GM19043 (cell line): ENCODE results near the gene DMBX1.

Experiments
- ATAC-seq: cut with Tn5 transposase; IDR thresholded peaks from one replicate; pipeline ENCODE4 v1.9.1; 2021; ENCODE audit warnings: low read depth; ENCODE audit not compliant: unreplicated experiment

DMBX1 gene

DNA sequence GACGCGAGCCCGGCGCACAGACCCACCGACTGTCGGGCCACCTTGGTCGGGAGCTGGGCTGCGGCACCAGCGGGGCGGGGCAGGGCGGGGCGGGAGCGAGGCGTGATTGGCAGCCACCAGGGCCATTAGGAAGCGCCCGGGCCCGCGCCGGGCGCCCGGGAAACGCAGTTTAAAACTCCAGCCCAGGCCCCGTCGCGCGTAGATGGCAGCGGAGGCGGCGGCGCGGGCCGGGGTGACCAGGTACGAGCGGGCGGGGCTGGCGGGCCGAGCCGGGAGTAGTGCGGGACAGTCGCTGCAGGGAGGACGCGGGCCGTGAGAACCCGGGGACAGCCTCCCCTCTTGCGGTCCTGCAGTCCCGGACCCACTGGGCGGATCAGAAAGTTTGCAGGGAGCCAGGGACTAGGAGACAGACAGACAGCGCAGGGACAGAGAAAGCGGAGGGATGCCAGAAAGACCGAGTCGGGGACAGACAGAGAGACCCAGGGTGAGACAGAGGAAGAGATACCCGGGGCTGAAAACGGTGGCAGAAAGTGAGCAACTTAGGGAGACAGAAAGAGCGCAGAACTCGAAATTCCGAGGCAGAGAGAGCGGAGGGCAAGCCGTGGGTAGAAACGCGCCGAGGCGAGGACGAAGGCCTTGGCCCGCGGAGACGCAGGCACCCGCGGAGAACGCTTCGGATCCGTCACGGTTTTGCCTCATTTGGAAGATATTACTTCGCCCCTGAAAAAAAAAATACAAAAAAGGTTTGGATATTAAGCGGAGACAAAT, at the start of gene DMBX1:
DMBX1 (plus strand) TSS at position 199 of the 768 bp plus-strand sequence. CDS start 17,175 bp downstream, outside the sequence.
- ATAC-seq: no peak

DNA sequence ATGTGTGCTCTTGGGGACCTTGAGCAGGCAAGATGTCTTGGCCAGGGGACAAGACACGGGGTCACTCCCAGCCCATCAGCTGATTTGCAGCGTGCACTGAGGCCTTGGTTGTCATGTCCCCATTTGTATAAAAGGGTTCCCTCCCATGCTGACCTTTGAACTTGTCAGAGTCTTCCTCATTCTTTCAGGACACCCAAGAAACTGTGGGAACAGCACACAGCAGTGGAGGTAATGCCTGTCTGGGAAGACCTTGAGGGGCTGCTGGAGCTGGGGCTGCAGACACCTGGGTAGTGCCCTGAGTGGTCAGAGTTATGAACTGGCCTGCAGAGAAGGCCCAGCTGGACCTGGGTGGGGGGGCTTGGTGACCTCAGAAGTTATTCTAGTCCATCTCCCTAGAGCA, 49.2 kb upstream of the DMBX1 start:
- ATAC-seq: no peak

GRCh38 chr1:46442317-46443161, 47.1 kb upstream of the DMBX1 start:
- ATAC-seq: no peak

GRCh38 chr1:46444466-46444865, 45.2 kb upstream of the DMBX1 start:
- ATAC-seq: no peak

- no peak for ATAC-seq
These were observed 43.8 kb upstream of the DMBX1 start for GRCh38 chr1:46445773-46446256.

- ATAC-seq: no peak
These were observed 42.8 kb upstream of the DMBX1 start for GRCh38 chr1:46446646-46447498.

DNA sequence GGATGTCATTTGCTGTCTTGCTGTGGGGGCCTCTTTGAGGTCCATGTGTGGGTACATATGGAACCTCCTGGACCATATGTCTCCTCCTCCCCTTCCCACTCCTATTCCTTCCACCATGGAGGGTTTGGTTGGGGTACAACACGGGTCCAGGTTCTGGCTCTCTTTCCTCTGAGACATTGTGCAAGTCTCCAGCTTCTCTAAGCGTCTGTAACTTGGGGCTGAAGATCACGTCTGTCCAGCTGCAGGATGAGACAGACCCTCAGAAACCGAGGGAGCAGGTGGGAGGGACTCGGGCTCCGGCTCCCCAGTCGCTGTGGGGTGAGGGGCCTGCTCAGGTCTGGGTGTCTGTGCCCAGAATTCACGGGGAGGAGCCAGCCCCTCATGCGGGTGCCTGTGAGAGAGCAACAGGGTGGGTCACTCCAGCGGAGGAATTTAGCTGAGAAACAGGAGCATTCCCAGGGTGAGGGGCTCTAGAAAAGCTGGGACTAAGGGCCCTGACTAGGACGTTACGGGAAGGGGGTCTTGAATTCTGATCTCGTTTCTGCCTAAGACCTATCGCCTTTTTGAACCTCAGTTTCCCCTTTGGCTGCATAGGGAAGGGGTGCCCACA, 42.0 kb upstream of the DMBX1 start:
- ATAC-seq: no peak

DNA sequence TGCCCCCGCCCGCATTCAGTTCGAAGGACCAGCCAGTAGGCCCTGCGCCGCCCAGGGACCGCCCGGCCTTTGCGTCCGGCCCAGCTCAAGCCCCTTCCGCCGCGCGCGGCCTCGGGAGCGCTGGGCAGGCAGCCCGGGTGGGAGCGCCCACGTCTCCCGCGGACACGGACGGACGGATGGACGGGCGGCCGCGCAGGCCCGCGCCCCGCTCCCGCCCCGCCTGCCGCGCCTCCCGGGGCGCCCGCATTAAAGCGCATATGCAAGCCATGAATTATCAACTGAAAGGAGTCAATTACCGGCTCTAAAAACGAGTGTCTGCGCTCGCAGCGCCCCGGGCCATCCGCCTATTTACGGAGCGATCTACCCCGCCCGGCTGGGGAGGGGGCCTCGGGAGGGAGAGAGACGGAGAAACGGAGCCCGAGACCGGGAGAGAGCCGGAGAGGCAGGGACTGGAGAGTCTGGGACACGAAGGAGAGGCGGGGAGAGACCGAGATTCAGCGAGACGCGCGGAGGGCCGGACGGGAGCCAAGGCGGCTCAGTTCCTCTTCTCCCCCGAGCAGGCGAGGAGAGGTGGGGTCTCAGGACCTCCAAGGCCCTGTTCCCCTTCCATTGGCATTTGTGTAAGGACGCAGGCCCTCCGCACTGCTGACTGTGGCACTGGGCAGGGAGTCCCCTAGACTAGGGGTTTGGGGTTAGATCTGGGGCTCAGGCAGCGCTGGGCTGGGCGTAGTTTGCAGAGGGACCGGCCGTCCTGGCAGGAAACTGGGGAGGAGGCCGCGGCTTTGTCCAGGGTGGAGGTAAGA, 41.3 kb upstream of the DMBX1 start:
- no peak for ATAC-seq

DNA sequence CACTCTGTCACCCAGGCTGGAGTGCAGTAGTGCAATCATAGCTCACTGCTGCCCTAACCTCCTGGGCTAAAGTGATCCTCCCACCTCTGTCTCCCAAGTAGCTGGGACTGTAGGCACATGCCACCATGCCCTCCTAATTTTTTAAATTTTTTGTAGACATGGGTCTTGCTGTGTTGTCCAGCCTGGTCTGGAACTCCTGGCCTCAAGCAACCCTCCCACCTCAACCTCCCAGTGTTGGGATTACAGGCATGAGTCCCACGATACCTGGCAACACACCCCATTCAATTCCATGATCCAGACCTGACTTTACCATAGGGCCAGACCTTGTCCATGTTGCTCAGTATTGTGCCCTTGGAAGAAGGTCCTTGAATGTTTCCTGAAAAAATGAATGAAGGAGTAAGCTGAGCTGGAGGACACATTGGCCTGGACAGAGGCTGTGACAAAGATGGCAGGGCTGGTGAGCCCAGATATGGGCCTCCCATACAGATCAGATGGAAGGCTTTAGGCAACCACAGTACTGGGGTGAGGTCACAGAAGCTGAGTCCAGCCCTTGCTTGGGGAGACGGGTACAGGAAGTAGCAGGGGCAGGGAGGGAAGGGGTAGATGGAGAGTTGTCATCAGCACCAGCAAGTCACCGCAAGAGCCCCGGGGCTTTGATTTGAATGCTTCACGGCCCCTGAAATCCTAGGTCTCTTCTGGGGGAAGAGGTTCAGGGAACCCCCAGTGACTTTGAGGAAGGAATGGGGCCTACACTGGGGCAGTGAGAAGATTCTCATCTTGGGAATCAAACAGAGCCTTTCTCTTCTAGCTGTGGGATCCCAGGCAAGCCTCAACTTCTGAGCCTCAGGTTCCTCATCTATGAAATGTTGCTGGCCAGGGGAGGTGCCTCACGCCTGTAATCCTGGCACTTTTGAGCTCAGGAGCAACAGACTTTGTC, 40.1 kb upstream of the DMBX1 start:
- no peak for ATAC-seq

DNA sequence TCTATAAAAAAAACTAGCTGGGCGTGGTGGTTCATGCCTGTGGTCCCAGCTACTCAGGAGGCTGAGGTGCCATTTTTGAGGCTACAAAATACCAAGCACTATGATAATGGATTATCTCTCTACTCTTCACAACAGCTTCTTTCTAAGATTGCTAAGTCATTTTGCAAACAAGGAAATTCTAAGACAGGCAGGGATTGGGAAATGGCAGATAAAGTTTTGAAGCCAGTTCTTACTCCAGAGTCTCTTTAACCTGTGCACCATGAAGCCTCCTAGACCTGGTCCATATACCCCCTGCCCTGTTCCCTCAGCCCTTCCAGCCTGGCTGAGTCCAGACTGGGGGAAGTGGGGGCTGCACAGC, 39.5 kb upstream of the DMBX1 start:
- ATAC-seq: no peak

DNA sequence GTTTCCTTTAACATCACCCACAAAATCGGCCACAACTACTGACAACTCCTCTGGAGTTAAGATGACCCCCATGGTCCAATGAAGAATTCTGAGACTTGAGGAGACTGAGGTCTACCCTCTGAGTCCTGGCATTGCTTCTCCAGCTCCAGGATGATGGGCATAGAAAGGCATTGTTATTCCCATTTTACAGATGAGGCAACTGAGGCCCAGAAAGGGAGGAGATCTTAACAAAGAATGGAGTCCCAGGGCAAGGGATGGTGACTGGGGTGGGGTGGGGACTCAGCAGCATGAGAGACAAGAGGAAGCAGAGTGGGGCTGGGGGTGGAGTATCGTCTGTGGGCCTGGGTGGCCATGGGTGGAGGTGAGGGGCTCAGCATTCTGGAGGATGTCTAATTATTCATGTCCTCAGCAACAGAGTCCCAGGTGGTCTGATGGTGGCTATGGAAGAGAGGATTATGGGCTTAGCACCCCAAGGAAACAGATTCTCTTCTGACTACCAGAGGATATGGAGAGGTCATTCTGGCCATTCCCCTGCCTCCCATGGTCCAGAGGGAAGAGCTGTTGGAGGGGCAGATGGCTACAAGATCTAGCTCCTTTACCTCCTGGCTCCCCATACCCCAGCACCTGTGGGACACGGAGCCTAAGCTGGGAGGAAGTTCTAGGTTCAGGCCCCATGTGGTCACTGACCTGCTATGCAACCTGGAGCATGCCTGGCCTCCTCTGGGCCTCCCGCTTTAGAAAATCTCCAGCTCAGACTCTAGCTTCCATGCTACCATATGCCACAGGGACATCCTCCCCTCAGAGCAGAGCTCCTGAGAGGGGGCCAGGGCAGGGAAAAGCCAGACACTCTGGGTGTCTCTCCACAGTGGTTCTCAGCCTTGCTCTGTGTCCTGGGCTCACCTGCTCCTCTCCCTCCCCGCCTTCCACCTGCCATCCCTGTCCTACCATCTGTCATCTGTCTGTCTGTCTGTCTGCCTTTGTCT, 37.4 kb upstream of the DMBX1 start:
- ATAC-seq: no peak

GRCh38 chr1:46452931-46453325, 36.7 kb upstream of the DMBX1 start:
- ATAC-seq: no peak

GRCh38 chr1:46453449-46453848, 36.2 kb upstream of the DMBX1 start:
- no peak for ATAC-seq

GRCh38 chr1:46455951-46456350, 33.7 kb upstream of the DMBX1 start:
- no peak for ATAC-seq

DNA sequence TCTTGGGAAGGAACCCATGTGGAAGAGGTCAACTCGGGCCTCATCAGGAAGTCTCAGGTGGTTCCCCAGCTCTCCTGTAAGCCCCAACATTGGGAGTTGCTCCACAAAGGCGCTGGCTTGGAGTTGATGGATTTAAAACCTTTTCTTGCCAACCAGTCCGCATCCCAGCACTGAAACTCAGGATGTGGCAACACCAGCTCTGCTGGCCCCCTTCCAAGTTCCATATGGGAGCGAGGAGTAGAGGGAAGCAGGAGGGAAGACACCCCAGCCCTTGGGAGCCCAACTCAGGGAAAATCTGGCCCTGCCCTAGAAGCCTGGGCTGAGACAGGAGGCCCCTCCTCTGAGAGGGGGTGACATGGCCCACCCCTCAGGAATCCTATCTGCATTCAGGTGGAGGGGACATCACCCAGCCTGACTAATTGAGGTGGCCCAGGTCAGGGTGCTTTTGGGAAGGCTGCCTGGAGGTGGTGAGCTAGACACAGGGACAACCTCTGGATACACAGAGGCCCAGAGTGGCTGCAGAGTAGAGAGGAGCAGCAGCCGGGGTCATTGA, 33.1 kb upstream of the DMBX1 start:
- no peak for ATAC-seq

- no peak for ATAC-seq
These were observed 32.5 kb upstream of the DMBX1 start for GRCh38 chr1:46457178-46457577.

GRCh38 chr1:46458190-46458589, 31.4 kb upstream of the DMBX1 start:
- no peak for ATAC-seq
